ENCODE data around the gene KLHDC10. TPM values are rescaled to one million over a fixed set of nuclear protein-coding genes. Genes with fewer than 3 reads are reported as not detected.
"Not testable (repeated sequence)": the region's sequence is repeated elsewhere in the genome, so short reads cannot be mapped to it uniquely, and the experiment has no call there.

The KLHDC10 gene
- total RNA-seq, 1 donor from 2014 or later: 42.4 TPM

GRCh38 chr7:130154501-130155317, 84.4 kb downstream of the KLHDC10 start:
- no peak for DNase-seq (ENCODE audit: low spot score)

- no peak for DNase-seq (ENCODE audit: low spot score)
Observed at GRCh38 chr7:130156140-130156539, 85.8 kb downstream of the KLHDC10 start.

GRCh38 chr7:130157700-130158099, 87.4 kb downstream of the KLHDC10 start:
- no peak for DNase-seq (ENCODE audit: low spot score)

GRCh38 chr7:130160023-130160422, 89.7 kb downstream of the KLHDC10 start:
- no peak for DNase-seq (ENCODE audit: low spot score)

GRCh38 chr7:130160455-130160854, 90.1 kb downstream of the KLHDC10 start:
- no peak for DNase-seq (ENCODE audit: low spot score)

- no peak for DNase-seq (ENCODE audit: low spot score)
Observed at GRCh38 chr7:130162196-130162595, 91.9 kb downstream of the KLHDC10 start.

- no peak for DNase-seq (ENCODE audit: low spot score)
Observed at GRCh38 chr7:130174237-130174959, 104.1 kb downstream of the KLHDC10 start.

GRCh38 chr7:130178251-130178650, 107.9 kb downstream of the KLHDC10 start:
- DNase-seq (ENCODE audit: low spot score): no peak

GRCh38 chr7:130179631-130180030, 109.3 kb downstream of the KLHDC10 start:
- DNase-seq (ENCODE audit: low spot score): no peak

- DNase-seq (ENCODE audit: low spot score): no peak
Observed at GRCh38 chr7:130180571-130181262, 110.4 kb downstream of the KLHDC10 start.

GRCh38 chr7:130181263-130181605, 110.9 kb downstream of the KLHDC10 start:
- DNase-seq (ENCODE audit: low spot score): no peak

GRCh38 chr7:130182990-130183389, 112.7 kb downstream of the KLHDC10 start:
- no peak for DNase-seq (ENCODE audit: low spot score)

GRCh38 chr7:130184349-130184748, 114.0 kb downstream of the KLHDC10 start:
- DNase-seq (ENCODE audit: low spot score): not testable (repeated sequence)

Other genes with a start within 250 kb of the KLHDC10 start
- 87.9 TPM for gene UBE2H, start 117.6 kb upstream of the KLHDC10 start, total RNA-seq (ENCODE audit: insufficient read depth, low replicate concordance)
- gene ZC3HC1, start 19.2 kb upstream of the KLHDC10 start, total RNA-seq (ENCODE audit: insufficient read depth, low replicate concordance): 3.4 TPM
- gene TMEM209, start 134.9 kb downstream of the KLHDC10 start, total RNA-seq (ENCODE audit: insufficient read depth, low replicate concordance): 23.1 TPM
- gene SSMEM1, start 137.3 kb downstream of the KLHDC10 start, total RNA-seq (ENCODE audit: insufficient read depth, low replicate concordance): not detected
- 1.9 TPM for gene CPA2, start 196.3 kb downstream of the KLHDC10 start, total RNA-seq (ENCODE audit: insufficient read depth, low replicate concordance)
- gene CPA4, start 222.6 kb downstream of the KLHDC10 start, total RNA-seq (ENCODE audit: insufficient read depth, low replicate concordance): 32.7 TPM